ENCODE results near the gene B3GALT5.

B3GALT5 gene

DNA sequence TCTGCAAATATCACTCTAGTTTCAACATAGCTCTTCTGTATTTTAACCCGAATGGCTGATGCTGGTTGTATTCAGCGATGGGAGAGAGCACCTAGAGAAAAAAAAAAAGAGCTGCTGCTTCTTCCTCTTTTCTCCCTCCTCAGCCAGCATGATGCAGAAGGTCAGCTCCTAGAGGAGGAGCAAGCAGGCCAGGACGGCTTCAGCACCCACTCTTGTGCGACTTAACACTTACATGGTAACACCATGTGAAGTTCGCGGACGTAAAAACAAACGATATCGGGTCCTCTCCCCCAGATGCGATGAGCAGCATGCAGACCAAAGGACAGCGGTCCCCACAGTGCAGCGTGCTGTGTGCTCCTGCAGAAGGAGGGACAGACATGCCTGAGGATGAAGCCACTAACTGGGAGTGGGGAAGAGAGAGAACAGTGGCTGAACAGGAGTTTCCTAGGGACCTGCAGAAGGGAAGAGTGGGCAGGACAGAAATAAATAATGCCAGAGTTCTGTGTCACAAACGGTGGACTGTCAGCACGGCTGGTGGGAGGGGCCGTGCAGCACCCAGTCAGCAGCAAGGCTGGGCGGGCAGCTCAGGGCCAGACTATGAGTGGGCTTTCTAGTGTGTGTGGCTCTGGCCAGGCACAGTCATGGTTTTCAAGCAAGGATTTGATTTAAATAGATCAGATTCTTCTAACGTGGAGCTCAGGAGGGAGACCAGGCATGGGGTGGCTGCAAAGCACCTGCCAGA, 11.4 kb upstream of the B3GALT5 start:
- Histone ChIP-seq H4K20me1 (ENCODE audit: insufficient read depth) (no peaks in the 10 kb centered on the region), H3K4me2 (no peak overlapping the region), H3K4me3 (IDR thresholded peaks at IDR 0.05; ENCODE audit: insufficient read depth, low read depth, low read length) (no peak overlapping the region), H3K9ac (no peak overlapping the region), H3K79me2 (ENCODE audit: insufficient read depth, low read depth) (no peaks in the 10 kb centered on the region), H3K4me1 (ENCODE audit: low read depth, poor library complexity, severe bottlenecking) (no peaks in the 10 kb centered on the region), H2AFZ (ENCODE audit: low read depth) (no peak overlapping the region), H3K36me3 (ENCODE audit: insufficient read depth) (no peaks in the 10 kb centered on the region), H3K27ac (no peak overlapping the region), H3K27me3 (ENCODE audit: insufficient read depth, low read depth) (no peaks in the 10 kb centered on the region)
- TF ChIP-seq, protein P1, sequence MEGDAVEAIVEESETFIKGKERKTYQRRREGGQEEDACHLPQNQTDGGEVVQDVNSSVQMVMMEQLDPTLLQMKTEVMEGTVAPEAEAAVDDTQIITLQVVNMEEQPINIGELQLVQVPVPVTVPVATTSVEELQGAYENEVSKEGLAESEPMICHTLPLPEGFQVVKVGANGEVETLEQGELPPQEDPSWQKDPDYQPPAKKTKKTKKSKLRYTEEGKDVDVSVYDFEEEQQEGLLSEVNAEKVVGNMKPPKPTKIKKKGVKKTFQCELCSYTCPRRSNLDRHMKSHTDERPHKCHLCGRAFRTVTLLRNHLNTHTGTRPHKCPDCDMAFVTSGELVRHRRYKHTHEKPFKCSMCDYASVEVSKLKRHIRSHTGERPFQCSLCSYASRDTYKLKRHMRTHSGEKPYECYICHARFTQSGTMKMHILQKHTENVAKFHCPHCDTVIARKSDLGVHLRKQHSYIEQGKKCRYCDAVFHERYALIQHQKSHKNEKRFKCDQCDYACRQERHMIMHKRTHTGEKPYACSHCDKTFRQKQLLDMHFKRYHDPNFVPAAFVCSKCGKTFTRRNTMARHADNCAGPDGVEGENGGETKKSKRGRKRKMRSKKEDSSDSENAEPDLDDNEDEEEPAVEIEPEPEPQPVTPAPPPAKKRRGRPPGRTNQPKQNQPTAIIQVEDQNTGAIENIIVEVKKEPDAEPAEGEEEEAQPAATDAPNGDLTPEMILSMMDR (conservative IDR thresholded peaks at IDR 0.05; ENCODE audit: low read depth, low read length), result no peak

DNA sequence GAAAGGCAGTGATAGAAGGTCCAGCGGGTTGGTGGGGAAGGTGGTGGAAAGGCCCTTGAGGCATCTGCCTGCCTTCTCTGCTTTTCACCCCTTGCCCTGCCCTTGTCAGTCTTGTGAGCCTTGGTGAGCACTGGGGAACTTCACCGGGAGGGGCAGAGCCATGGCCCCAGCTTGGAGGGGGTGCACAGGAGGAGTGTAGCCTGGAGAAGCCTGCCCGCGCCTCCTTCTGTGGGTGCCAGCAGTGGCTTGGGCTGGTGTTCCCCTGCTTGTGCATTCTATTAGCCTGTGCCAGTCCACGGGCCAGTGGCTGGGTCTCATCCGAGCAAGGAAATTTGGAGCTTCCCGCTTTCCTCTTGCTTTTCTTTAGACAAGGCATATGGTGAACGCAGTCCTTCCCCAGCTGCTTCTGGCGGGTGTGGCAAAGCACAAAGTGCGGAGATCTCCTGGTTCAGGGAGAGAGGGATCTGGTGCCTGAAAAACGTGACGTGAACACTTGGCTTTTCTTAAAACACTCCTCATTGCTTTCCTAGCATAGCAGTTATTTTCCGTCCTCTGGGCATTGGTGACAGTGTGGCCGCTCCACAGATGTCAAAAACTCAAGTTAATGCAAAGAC, 10.6 kb upstream of the B3GALT5 start:
- Histone ChIP-seq H3K4me3 (IDR thresholded peaks at IDR 0.05; ENCODE audit: insufficient read depth, low read depth, low read length) (no peak overlapping the region), H3K9ac (no peak overlapping the region), H2AFZ (ENCODE audit: low read depth) (no peak overlapping the region), H3K79me2 (ENCODE audit: insufficient read depth, low read depth) (no peaks in the 10 kb centered on the region), H4K20me1 (ENCODE audit: insufficient read depth) (no peaks in the 10 kb centered on the region), H3K4me1 (ENCODE audit: low read depth, poor library complexity, severe bottlenecking) (no peaks in the 10 kb centered on the region), H3K27me3 (ENCODE audit: insufficient read depth, low read depth) (no peaks in the 10 kb centered on the region), H3K4me2 (no peak overlapping the region), H3K36me3 (ENCODE audit: insufficient read depth) (no peaks in the 10 kb centered on the region), H3K27ac (no peak overlapping the region)
- TF ChIP-seq, protein P1 (conservative IDR thresholded peaks at IDR 0.05; ENCODE audit: low read depth, low read length), result no peak

DNA sequence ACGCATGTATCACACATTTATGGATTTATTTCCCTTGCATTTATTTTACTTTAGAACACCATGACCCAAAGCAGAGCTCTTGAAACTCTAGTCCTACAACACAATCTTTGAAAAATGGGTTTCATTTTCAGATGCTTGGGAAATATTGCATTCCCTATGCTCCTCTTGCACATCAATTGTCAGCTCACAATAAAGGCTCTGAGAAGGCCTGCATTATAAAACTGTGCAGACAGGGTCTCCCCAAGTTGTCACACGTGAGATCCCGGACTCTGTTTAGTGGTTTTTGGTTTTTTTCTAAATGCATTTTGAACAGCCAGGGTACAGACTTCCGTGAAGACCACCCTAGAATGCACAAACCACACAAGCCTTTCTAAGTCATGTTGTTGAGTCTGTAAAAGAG, 9.9 kb upstream of the B3GALT5 start:
- Histone ChIP-seq H3K36me3 (ENCODE audit: insufficient read depth) (no peaks in the 10 kb centered on the region), H3K4me1 (ENCODE audit: low read depth, poor library complexity, severe bottlenecking) (no peaks in the 10 kb centered on the region), H3K4me3 (IDR thresholded peaks at IDR 0.05; ENCODE audit: insufficient read depth, low read depth, low read length) (no peak overlapping the region), H3K9ac (no peak overlapping the region), H3K27me3 (ENCODE audit: insufficient read depth, low read depth) (no peaks in the 10 kb centered on the region), H2AFZ (ENCODE audit: low read depth) (no peak overlapping the region), H3K27ac (no peak overlapping the region), H3K79me2 (ENCODE audit: insufficient read depth, low read depth) (no peaks in the 10 kb centered on the region), H4K20me1 (ENCODE audit: insufficient read depth) (no peaks in the 10 kb centered on the region), H3K4me2 (no peak overlapping the region)
- TF ChIP-seq, protein P1 (conservative IDR thresholded peaks at IDR 0.05; ENCODE audit: low read depth, low read length), result no peak

DNA sequence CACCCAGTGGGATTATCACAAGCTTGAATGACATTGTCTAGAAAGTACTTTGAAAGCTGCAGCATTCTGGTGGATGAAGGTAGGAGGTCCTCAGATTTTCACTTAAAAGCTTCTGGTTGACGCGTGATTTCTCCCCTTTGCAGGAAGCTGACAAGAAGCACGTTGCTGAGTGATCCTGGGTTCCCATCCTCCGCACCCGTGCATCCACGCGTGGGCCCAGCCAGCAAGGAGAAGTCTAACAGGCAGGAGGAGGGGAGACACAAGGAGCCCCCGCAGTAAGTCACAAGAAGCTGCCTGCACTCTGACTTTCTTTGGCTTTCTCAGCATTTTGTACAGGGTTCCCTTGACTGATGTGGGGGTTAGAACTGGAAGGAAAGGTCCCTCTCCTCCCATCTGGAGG, 7.8 kb upstream of the B3GALT5 start:
- Histone ChIP-seq H4K20me1 (ENCODE audit: insufficient read depth) (no peaks in the 10 kb centered on the region), H3K9ac (no peak overlapping the region), H3K4me3 (IDR thresholded peaks at IDR 0.05; ENCODE audit: insufficient read depth, low read depth, low read length) (no peak overlapping the region), H3K79me2 (ENCODE audit: insufficient read depth, low read depth) (no peaks in the 10 kb centered on the region), H3K36me3 (ENCODE audit: insufficient read depth) (no peaks in the 10 kb centered on the region), H2AFZ (ENCODE audit: low read depth) (no peak overlapping the region), H3K4me1 (ENCODE audit: low read depth, poor library complexity, severe bottlenecking) (no peaks in the 10 kb centered on the region), H3K4me2 (no peak overlapping the region), H3K27ac (no peak overlapping the region), H3K27me3 (ENCODE audit: insufficient read depth, low read depth) (no peaks in the 10 kb centered on the region)
- TF ChIP-seq, protein P1 (conservative IDR thresholded peaks at IDR 0.05; ENCODE audit: low read depth, low read length), result no peak
